HEK293 (cell line): ENCODE data around the gene FBXO9.

Experiments used
- CTCF ChIA-PET: fragments of 350-600 bp; formaldehyde crosslinking; extraction: SDS; loops from one replicate; lab custom pipeline; 2021; ENCODE audit warnings: antibody characterized with exemption; lab: Yijun Ruan, JAX
- POLR2A ChIA-PET: fragments of 300-600 bp; formaldehyde crosslinking; extraction: SDS; loops from one replicate; lab custom pipeline; 2020; ENCODE audit warnings: antibody characterized with exemption, inconsistent platforms; lab: Yijun Ruan, JAX
- H3K27ac ChIP-seq: fragments of 200-500 bp; sonication (Bioruptor generic); 2 replicates; pipeline ENCODE4 v1.5.1; 2014; ENCODE audit warnings: low read depth, low read length, control low read depth, inconsistent platforms; ENCODE audit errors: extremely low read depth
- H3K36me3 ChIP-seq, 2 experiments: fragments of 200-500 bp in 1 of 2; sonication (Bioruptor generic) in 1 of 2; 1 replicate in 1 of 2; 2 replicates in 1 of 2; pipeline ENCODE4 v1.5.1; 2014 to 2017; ENCODE audit warnings: inconsistent platforms in 2 of 2, low read length in 2 of 2; ENCODE audit not compliant: control insufficient read depth in 2 of 2, insufficient read depth in 1 of 2
- H3K4me1 ChIP-seq: fragments of 200-500 bp; sonication (Bioruptor generic); 2 replicates; pipeline ENCODE4 v1.5.1; 2014; ENCODE audit warnings: mild to moderate bottlenecking, low read length, inconsistent platforms; ENCODE audit not compliant: control insufficient read depth, insufficient read depth
- H3K4me3 ChIP-seq: 2 replicates; pipeline ENCODE4 v1.5.1; 2011; ENCODE audit warnings: low read depth, mild to moderate bottlenecking, control low read depth, low read length, moderate library complexity
- H3K9me3 ChIP-seq: fragments of 200-500 bp; sonication (Bioruptor generic); 2 replicates; pipeline ENCODE4 v1.5.1; 2014; ENCODE audit warnings: low read depth, low read length, inconsistent platforms; ENCODE audit not compliant: control insufficient read depth, insufficient read depth
- GLI2 ChIP-seq: fragments of 450-650 bp; formaldehyde crosslinking; IDR thresholded peaks from 2 replicates; pipeline ENCODE4; 2017; ENCODE audit warnings: missing biosample characterization, missing genetic modification characterization, low read depth, borderline replicate concordance
- HOXC10 ChIP-seq: sonication (generic); formaldehyde crosslinking; IDR thresholded peaks from 2 replicates; pipeline ENCODE4 v1.8.1; 2023; ENCODE audit warnings: mild to moderate bottlenecking, missing genetic modification reagents
- PRDM1 ChIP-seq: fragments of 450-650 bp; formaldehyde crosslinking; IDR thresholded peaks from 2 replicates; pipeline ENCODE4; 2016; ENCODE audit warnings: missing biosample characterization, missing genetic modification characterization
- SCRT2 ChIP-seq: fragments of 450-650 bp; formaldehyde crosslinking; IDR thresholded peaks from 2 replicates; pipeline ENCODE4 v1.5.1; 2016; ENCODE audit warnings: missing biosample characterization, missing genetic modification characterization
- TCF7L2 ChIP-seq: IDR thresholded peaks from 2 replicates; pipeline ENCODE4 v1.6.1; 2011; ENCODE audit warnings: low read depth, mild to moderate bottlenecking, inconsistent platforms, low read length, moderate library complexity, borderline replicate concordance
- TRIM28 ChIP-seq: IDR thresholded peaks from 2 replicates; pipeline ENCODE4 v1.6.1; 2011; ENCODE audit warnings: low read length, control low read depth, borderline replicate concordance
- ZBTB1 ChIP-seq: fragments of 450-650 bp; formaldehyde crosslinking; IDR thresholded peaks from 2 replicates; pipeline ENCODE4 v1.5.1; 2016; ENCODE audit warnings: missing biosample characterization, missing genetic modification characterization
- ZBTB8A ChIP-seq: fragments of 450-650 bp; formaldehyde crosslinking; IDR thresholded peaks from 2 replicates; pipeline ENCODE4 v1.5.1; 2016; ENCODE audit warnings: missing biosample characterization, missing genetic modification characterization
- ZNF121 ChIP-seq: fragments of 450-650 bp; formaldehyde crosslinking; IDR thresholded peaks from 2 replicates; pipeline ENCODE4 v1.5.1; 2016; ENCODE audit warnings: missing biosample characterization, missing genetic modification characterization
- ZNF148 ChIP-seq: fragments of 450-650 bp; formaldehyde crosslinking; IDR thresholded peaks from 2 replicates; pipeline ENCODE4 v1.5.0; 2017; ENCODE audit warnings: missing biosample characterization, missing genetic modification characterization, borderline replicate concordance
- ZNF174 ChIP-seq: fragments of 450-650 bp; formaldehyde crosslinking; IDR thresholded peaks from 2 replicates; pipeline ENCODE4 v1.5.0; 2017; ENCODE audit warnings: missing biosample characterization, mild to moderate bottlenecking, missing genetic modification characterization
- ZNF175 ChIP-seq: fragments of 450-650 bp; formaldehyde crosslinking; IDR thresholded peaks from 2 replicates; pipeline ENCODE4 v1.5.1; 2016; ENCODE audit warnings: missing biosample characterization, missing genetic modification characterization
- ZNF19 ChIP-seq: fragments of 450-650 bp; formaldehyde crosslinking; IDR thresholded peaks from 2 replicates; pipeline ENCODE4; 2016; ENCODE audit warnings: missing biosample characterization, missing genetic modification characterization, low read depth
- ZNF223 ChIP-seq: fragments of 450-650 bp; formaldehyde crosslinking; IDR thresholded peaks from 2 replicates; pipeline ENCODE4 v1.5.1; 2016; ENCODE audit warnings: missing biosample characterization, missing genetic modification characterization
- ZNF23 ChIP-seq: fragments of 450-650 bp; formaldehyde crosslinking; IDR thresholded peaks from 2 replicates; pipeline ENCODE4 v1.5.1; 2016; ENCODE audit warnings: missing biosample characterization, missing genetic modification characterization, borderline replicate concordance
- ZNF248 ChIP-seq: fragments of 450-650 bp; formaldehyde crosslinking; IDR thresholded peaks from 2 replicates; pipeline ENCODE4 v1.5.1; 2017; ENCODE audit warnings: missing biosample characterization, missing genetic modification characterization
- ZNF560 ChIP-seq: fragments of 450-650 bp; formaldehyde crosslinking; IDR thresholded peaks from 2 replicates; pipeline ENCODE4 v1.5.1; 2017; ENCODE audit warnings: missing biosample characterization, missing genetic modification characterization, borderline replicate concordance
- ZNF561 ChIP-seq: fragments of 450-650 bp; IDR thresholded peaks from 2 replicates; pipeline ENCODE4 v1.5.1; 2018; ENCODE audit warnings: missing biosample characterization, missing genetic modification characterization, borderline replicate concordance
- ZNF660 ChIP-seq: fragments of 450-650 bp; IDR thresholded peaks from 2 replicates; pipeline ENCODE4 v1.5.1; 2018; ENCODE audit warnings: missing biosample characterization, mild to moderate bottlenecking, missing genetic modification characterization
- ZNF707 ChIP-seq: fragments of 450-650 bp; formaldehyde crosslinking; IDR thresholded peaks from 2 replicates; pipeline ENCODE4 v1.5.1; 2016; ENCODE audit warnings: missing biosample characterization, missing genetic modification characterization
- ZNF830 ChIP-seq: fragments of 450-650 bp; IDR thresholded peaks from 2 replicates; pipeline ENCODE4 v1.5.0; 2018; ENCODE audit warnings: missing biosample characterization, missing genetic modification characterization, low read depth, mild to moderate bottlenecking, moderate library complexity
- ZSCAN23 ChIP-seq: fragments of 450-650 bp; formaldehyde crosslinking; IDR thresholded peaks from 2 replicates; pipeline ENCODE4 v1.5.1; 2016; ENCODE audit warnings: missing biosample characterization, missing genetic modification characterization
- TF ChIP-seq, protein P1 (sequence below): fragments of 450-650 bp; formaldehyde crosslinking; IDR thresholded peaks from 2 replicates; pipeline ENCODE4 v1.5.1; 2017; ENCODE audit warnings: missing biosample characterization, missing genetic modification characterization

Gene FBXO9

DNA sequence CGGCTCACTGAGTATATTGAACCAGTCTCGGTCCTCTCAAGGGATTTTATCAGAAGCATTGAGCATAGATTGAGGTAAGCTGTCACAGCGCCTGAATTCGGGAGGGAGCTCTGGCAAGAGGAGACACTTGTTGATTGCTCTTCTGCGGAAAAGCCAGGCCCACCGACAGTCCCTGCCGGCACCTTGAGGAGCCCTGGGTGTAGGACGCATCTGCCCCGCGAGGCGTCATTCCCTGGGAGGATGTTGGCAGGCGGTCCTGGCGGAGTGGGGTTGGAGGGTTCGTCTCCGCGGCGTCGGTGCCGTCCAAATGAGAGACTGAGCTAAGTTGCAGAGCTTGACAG lies 843 bp downstream of the FBXO9 start (continued):
- TF ChIP-seq TCF7L2 (no peak), ZNF830 (tag by site-specific recombination) (no peak), ZBTB1 (tag by site-specific recombination) (no peak), ZNF121 (no peak), ZNF23 (tag by site-specific recombination) (no peak), SCRT2 (tag by site-specific recombination) (peak; percentile 99)

GRCh38 chr6:53066874-53067706 lies 1.9 kb downstream of the FBXO9 start:
- Histone ChIP-seq H3K4me1 (peaks cover 21% of the 10 kb centered on the region), H3K27ac (no peak overlapping the region; the same call in 1 of the 2 replicates), H3K36me3 (peaks cover 0 to 17% of the 10 kb centered on the region in 2 experiments), H3K9me3 (no peaks in the 10 kb centered on the region)
- POLR2A ChIA-PET = interaction anchor here (0.7 to 1.9 kb wide), 2 partner anchors 72 to 494 kb away, joined by 3 to 32 read pairs; partner anchors contain the start of gene GSTA4
- TF ChIP-seq PRDM1 (tag by site-specific recombination) (0 out of 2 replicates have a peak, but pooled peaks have one; percentile 2), HOXC10 (CRISPR knock-in tag) (no peak), TRIM28 (no peak), GLI2 (tag by site-specific recombination) (no peak), ZNF707 (tag by site-specific recombination) (no peak), ZNF248 (tag by site-specific recombination) (no peak)
- TF ChIP-seq, all 188 proteins: peak for 1
- peak overlapping the region; percentile 92; the same call in 1 of the 2 replicates for H3K4me3 ChIP-seq
- CTCF ChIA-PET = interaction anchor here (0.6 to 3.8 kb wide), 10 partner anchors 10 to 660 kb away, joined by 3 to 20 read pairs (median 3); partner anchors contain the start of gene GSTA4

DNA sequence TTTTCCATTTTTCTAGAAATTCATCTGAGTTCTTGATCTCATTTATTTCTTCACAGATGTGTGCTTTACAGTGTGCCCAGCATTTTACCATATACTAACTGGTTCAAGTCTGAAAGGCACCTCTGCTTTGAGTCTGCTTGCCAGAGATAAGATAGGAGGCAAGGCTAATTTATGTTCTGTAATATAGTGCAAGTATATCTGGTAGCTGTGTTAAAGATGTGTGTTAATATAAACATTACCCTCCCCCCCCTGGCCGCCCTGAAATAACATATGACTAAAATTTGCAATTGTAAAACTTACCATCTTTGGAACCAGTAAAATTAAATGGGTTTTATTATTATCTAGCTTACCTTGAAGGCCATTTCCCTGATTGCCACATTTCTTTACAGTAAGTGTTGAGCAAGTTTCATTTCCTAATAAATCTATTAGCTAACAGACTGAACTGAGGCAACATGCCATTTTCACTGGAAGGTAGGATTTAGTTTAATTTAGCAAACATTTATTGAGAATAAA lies 2.7 kb downstream of the FBXO9 start:
- no peak overlapping the region for H3K4me3 ChIP-seq
- no peaks in the 10 kb centered on the region for H3K9me3 ChIP-seq
- H3K4me1 ChIP-seq = peaks cover 17% of the 10 kb centered on the region
- CTCF ChIA-PET = interaction anchor here (0.7 to 3.8 kb wide), 4 partner anchors 11 to 424 kb away, joined by 3 to 20 read pairs (median 4); partner anchors contain the start of gene GSTA4
- peaks cover 4 to 25% of the 10 kb centered on the region in 2 experiments for H3K36me3 ChIP-seq
- POLR2A ChIA-PET = interaction anchor here (0.7 kb wide), 1 partner anchor 300 kb away, joined by 4 read pairs; no protein-coding TSS in a partner anchor
- no peak overlapping the region for H3K27ac ChIP-seq
- TF ChIP-seq ZSCAN23 (tag by site-specific recombination) (no peak), ZNF223 (tag by site-specific recombination) (no peak), ZBTB8A (no peak)
- TF ChIP-seq, protein P1, sequence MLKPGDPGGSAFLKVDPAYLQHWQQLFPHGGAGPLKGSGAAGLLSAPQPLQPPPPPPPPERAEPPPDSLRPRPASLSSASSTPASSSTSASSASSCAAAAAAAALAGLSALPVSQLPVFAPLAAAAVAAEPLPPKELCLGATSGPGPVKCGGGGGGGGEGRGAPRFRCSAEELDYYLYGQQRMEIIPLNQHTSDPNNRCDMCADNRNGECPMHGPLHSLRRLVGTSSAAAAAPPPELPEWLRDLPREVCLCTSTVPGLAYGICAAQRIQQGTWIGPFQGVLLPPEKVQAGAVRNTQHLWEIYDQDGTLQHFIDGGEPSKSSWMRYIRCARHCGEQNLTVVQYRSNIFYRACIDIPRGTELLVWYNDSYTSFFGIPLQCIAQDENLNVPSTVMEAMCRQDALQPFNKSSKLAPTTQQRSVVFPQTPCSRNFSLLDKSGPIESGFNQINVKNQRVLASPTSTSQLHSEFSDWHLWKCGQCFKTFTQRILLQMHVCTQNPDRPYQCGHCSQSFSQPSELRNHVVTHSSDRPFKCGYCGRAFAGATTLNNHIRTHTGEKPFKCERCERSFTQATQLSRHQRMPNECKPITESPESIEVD (tag by site-specific recombination) = peak; percentile 34; the same call in 1 of the 2 replicates

- CTCF ChIA-PET = interaction anchor here (0.6 kb wide), 1 partner anchor 104 kb away, joined by 3 read pairs; no protein-coding TSS in a partner anchor
- POLR2A ChIA-PET = no interaction called here
- TF ChIP-seq ZNF19 (no peak), ZNF175 (no peak), ZNF561 (tag by site-specific recombination) (no peak), ZNF148 (tag by site-specific recombination) (no peak), ZNF660 (no peak), ZNF174 (tag by site-specific recombination) (no peak), GLI2 (tag by site-specific recombination) (no peak), ZNF560 (tag by site-specific recombination) (no peak)
Observed at GRCh38 chr6:53069427-53069826, 4.2 kb downstream of the FBXO9 start.

More at GRCh38 chr6:53069427-53069826, 4.2 kb downstream of the FBXO9 start:
- no peak overlapping the region for H3K4me3 ChIP-seq
- no peak overlapping the region for H3K27ac ChIP-seq
- no peaks in the 10 kb centered on the region for H3K9me3 ChIP-seq
- H3K4me1 ChIP-seq = peaks cover 17% of the 10 kb centered on the region
- H3K36me3 ChIP-seq = peaks cover 9 to 39% of the 10 kb centered on the region in 2 experiments
